K562 (cell line): ENCODE measurements around the gene CREB3L2. TPM values are rescaled to one million over a fixed set of nuclear protein-coding genes. Genes with fewer than 3 reads are reported as not detected.

ENCODE experiments used
- CBX1 ChIP-seq: sonication (generic); IDR thresholded peaks from 2 replicates; pipeline ENCODE4 v1.6.1; 2016; ENCODE audit warnings: antibody characterized with exemption, low read depth, mild to moderate bottlenecking
- CC2D1A ChIP-seq: fragments of 450-650 bp; IDR thresholded peaks from 2 replicates; pipeline ENCODE4 v1.6.1; 2017; ENCODE audit warnings: mild to moderate bottlenecking
- E2F6 ChIP-seq, 2 experiments: IDR thresholded peaks; 2 replicates each; pipeline ENCODE4 v1.6.1; 2011; ENCODE audit warnings: borderline replicate concordance in 1 of 2, control low read depth in 1 of 2, low read depth in 1 of 2, low read length in 1 of 2, mild to moderate bottlenecking in 1 of 2, mixed read lengths in 1 of 2, moderate library complexity in 1 of 2; ENCODE audit not compliant: insufficient read depth in 1 of 2, insufficient read length in 1 of 2, poor library complexity in 1 of 2, severe bottlenecking in 1 of 2; ENCODE audit errors: extremely low read depth in 1 of 2
- ESRRA ChIP-seq: fragments of 450-650 bp; IDR thresholded peaks from 2 replicates; pipeline ENCODE4 v1.6.1; 2014; ENCODE audit warnings: low read depth, mild to moderate bottlenecking, moderate library complexity, borderline replicate concordance
- JUNB ChIP-seq: fragments of 450-650 bp; formaldehyde crosslinking; conservative IDR thresholded peaks from 2 replicates; pipeline ENCODE4 v1.4.0; 2020; ENCODE audit warnings: mild to moderate bottlenecking
- JUND ChIP-seq, 2 experiments: IDR thresholded peaks; 2 replicates in 1 of 2; 3 replicates in 1 of 2; pipeline ENCODE4 v1.6.1; 2011; ENCODE audit warnings: borderline replicate concordance in 2 of 2, low read depth in 2 of 2, low read length in 2 of 2, improper control_type of control experiment in 1 of 2, missing biosample characterization in 1 of 2, missing genetic modification characterization in 1 of 2, missing genetic modification reagents in 1 of 2
- MCM5 ChIP-seq: fragments of 450-650 bp; IDR thresholded peaks from 2 replicates; pipeline ENCODE4 v1.6.1; 2016; ENCODE audit warnings: low read depth
- POLR2G ChIP-seq: fragments of 200-400 bp; formaldehyde crosslinking; IDR thresholded peaks from 2 replicates; pipeline ENCODE4 v1.6.1; 2017; ENCODE audit warnings: low read depth, mild to moderate bottlenecking, antibody characterized with exemption, low read length, moderate library complexity
- SIX5 ChIP-seq, 2 experiments: IDR thresholded peaks; 2 replicates each; pipeline ENCODE4 v1.6.1; 2011; ENCODE audit warnings: low read length in 2 of 2, borderline replicate concordance in 1 of 2, low read depth in 1 of 2, mild to moderate bottlenecking in 1 of 2, moderate library complexity in 1 of 2; ENCODE audit not compliant: insufficient read depth in 1 of 2
- SMARCC2 ChIP-seq: fragments of 450-650 bp; IDR thresholded peaks from 2 replicates; pipeline ENCODE4 v1.6.1; 2017; ENCODE audit warnings: antibody characterized with exemption, moderate library complexity, mild to moderate bottlenecking, low read depth
- SOX6 ChIP-seq: fragments of 450-650 bp; IDR thresholded peaks from 2 replicates; pipeline ENCODE4 v1.6.1; 2014; ENCODE audit warnings: mild to moderate bottlenecking
- TOE1 ChIP-seq, 2 experiments: fragments of 450-650 bp in 1 of 2; sonication (generic) in 1 of 2; formaldehyde crosslinking in 1 of 2; IDR thresholded peaks; 2 replicates each; pipeline versions ENCODE4 v1.7.1 to v1.8.0; 2016 to 2022; ENCODE audit warnings: borderline replicate concordance in 2 of 2, mild to moderate bottlenecking in 2 of 2, antibody characterized with exemption in 1 of 2, inconsistent platforms in 1 of 2, low read depth in 1 of 2, missing genetic modification reagents in 1 of 2, moderate library complexity in 1 of 2
- XRCC5 ChIP-seq: fragments of 200-400 bp; formaldehyde crosslinking; IDR thresholded peaks from 2 replicates; pipeline ENCODE4 v1.6.1; 2017; ENCODE audit warnings: low read depth, mild to moderate bottlenecking, low read length
- YY1 ChIP-seq, 3 experiments: IDR thresholded peaks; 2 replicates each; pipeline ENCODE4 v1.6.1; 2011; ENCODE audit warnings: low read length in 2 of 3, mild to moderate bottlenecking in 2 of 3, moderate library complexity in 2 of 3, borderline replicate concordance in 1 of 3, control low read depth in 1 of 3, low read depth in 1 of 3; ENCODE audit not compliant: insufficient read depth in 3 of 3, insufficient replicate concordance in 2 of 3, control insufficient read depth in 1 of 3, insufficient read length in 1 of 3; ENCODE audit errors: extremely low read depth in 1 of 3
- ZNF134 ChIP-seq: fragments of 250-450 bp; sonication (Bioruptor Pico); conservative IDR thresholded peaks from 2 replicates; pipeline ENCODE4 v1.4.0; 2020
- ZNF253 ChIP-seq: fragments of 250-450 bp; sonication (Bioruptor Pico); conservative IDR thresholded peaks from 2 replicates; pipeline ENCODE4 v1.6.1; 2021; ENCODE audit warnings: mild to moderate bottlenecking
- ZNF830 ChIP-seq: fragments of 250-450 bp; sonication (Bioruptor Pico); IDR thresholded peaks from 2 replicates; pipeline ENCODE4 v1.5.0; 2021; ENCODE audit warnings: mild to moderate bottlenecking
- polyA plus RNA-seq, 8 experiments: library from polyadenylated mRNA; depleted of rRNA in 4 of 8; stranded (reverse) in 5 of 8; unstranded in 3 of 8; fragments of >200 nt; fragmentation: Nextera tagmentation in 2 of 8; fragmentation: Illumina TruSeq in 1 of 8; extraction: Ambion mirVana in 2 of 8; extraction: Trizol in 1 of 8; gene quantifications; 2 replicates each; pipeline versions ENCODE4 v1.2.1 to v1.2.3, GENCODE V29; 2011 to 2014; ENCODE audit warnings: inconsistent platforms in 1 of 8, missing spikeins in 1 of 8
- total RNA-seq, 7 experiments: library from RNA; depleted of rRNA in 6 of 7; stranded (reverse); fragments of >200 nt in 6 of 7; fragmentation: Illumina TruSeq in 2 of 7; extraction: Trizol in 2 of 7; gene quantifications; 2 replicates each; pipeline versions ENCODE4 v1.2.1 to v1.2.3, GENCODE V29; 2011 to 2021; ENCODE audit warnings: low replicate concordance in 1 of 7
- TF ChIP-seq, protein P1 (sequence below): fragments of 450-650 bp; formaldehyde crosslinking; IDR thresholded peaks from 2 replicates; pipeline ENCODE4 v1.4.0; 2020; ENCODE audit warnings: mild to moderate bottlenecking, moderate library complexity
- TF ChIP-seq, protein P2 (sequence below): fragments of 450-650 bp; conservative IDR thresholded peaks from 2 replicates; pipeline ENCODE4 v1.6.1; 2016; ENCODE audit warnings: missing genetic modification characterization, low read depth, mild to moderate bottlenecking, control low read depth, missing compliant biosample characterization

CREB3L2 gene
- total and polyA plus RNA-seq, 9 of the 15 experiments (the other 6 are each of a cell fraction or from before 2014, with no cell fraction given) = 7.1 to 45.6 (median 15.8) TPM

GRCh38 chr7:137898839-137899721 lies 102.8 kb downstream of the CREB3L2 start (continued):
- TF ChIP-seq, protein P1, sequence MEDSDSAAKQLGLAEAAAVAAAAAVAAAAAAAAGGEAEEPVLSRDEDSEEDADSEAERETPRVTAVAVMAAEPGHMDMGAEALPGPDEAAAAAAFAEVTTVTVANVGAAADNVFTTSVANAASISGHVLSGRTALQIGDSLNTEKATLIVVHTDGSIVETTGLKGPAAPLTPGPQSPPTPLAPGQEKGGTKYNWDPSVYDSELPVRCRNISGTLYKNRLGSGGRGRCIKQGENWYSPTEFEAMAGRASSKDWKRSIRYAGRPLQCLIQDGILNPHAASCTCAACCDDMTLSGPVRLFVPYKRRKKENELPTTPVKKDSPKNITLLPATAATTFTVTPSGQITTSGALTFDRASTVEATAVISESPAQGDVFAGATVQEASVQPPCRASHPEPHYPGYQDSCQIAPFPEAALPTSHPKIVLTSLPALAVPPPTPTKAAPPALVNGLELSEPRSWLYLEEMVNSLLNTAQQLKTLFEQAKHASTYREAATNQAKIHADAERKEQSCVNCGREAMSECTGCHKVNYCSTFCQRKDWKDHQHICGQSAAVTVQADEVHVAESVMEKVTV (CRISPR knock-in tag) = peak; percentile 83
- TF ChIP-seq XRCC5 (peak; percentile 87), ZNF830 (peak; percentile 36; the same call in 1 of the 2 replicates), TOE1 (IDR thresholded peaks at IDR 0.05; ENCODE audit: borderline replicate concordance) (peak; percentile 47), TOE1 (CRISPR knock-in tag; IDR thresholded peaks at IDR 0.05; ENCODE audit: borderline replicate concordance, low read depth) (peak; percentile 82; the same call in 1 of the 2 replicates), CC2D1A (peak; percentile 87), JUND (IDR thresholded peaks at IDR 0.05; ENCODE audit: borderline replicate concordance, low read depth, low read length) (0 out of 2 replicates have a peak, but pooled peaks have one; percentile 15), JUND (tag; IDR thresholded peaks at IDR 0.05; ENCODE audit: borderline replicate concordance, low read depth, low read length) (peak; percentile 39; the same call in 1 of the 3 replicates), SIX5 (IDR thresholded peaks at IDR 0.05; ENCODE audit: borderline replicate concordance in 1 of 2, insufficient read depth in 1 of 2, low read depth in 1 of 2, low read length in 2 of 2) (no peak), ZNF253 (no peak), SOX6 (no peak), YY1 (IDR thresholded peaks at IDR 0.05; ENCODE audit: borderline replicate concordance in 1 of 3, control insufficient read depth in 1 of 3, extremely low read depth in 1 of 3, insufficient read depth in 3 of 3, insufficient read length in 1 of 3, insufficient replicate concordance in 2 of 3, low read depth in 1 of 3, low read length in 2 of 3) (peak in 1 of 3 experiments; percentile 17), ZNF134 (CRISPR knock-in tag) (no peak), E2F6 (IDR thresholded peaks at IDR 0.05; ENCODE audit: borderline replicate concordance in 1 of 2, extremely low read depth in 1 of 2, insufficient read depth in 1 of 2, insufficient read length in 1 of 2, low read depth in 1 of 2, low read length in 1 of 2, poor library complexity in 1 of 2, severe bottlenecking in 1 of 2) (no peak), MCM5 (no peak), CBX1 (peak; percentile 40; the same call in 1 of the 2 replicates), SMARCC2 (peak; percentile 53; the same call in 1 of the 2 replicates), JUNB (CRISPR knock-in tag) (no peak), POLR2G (0 out of 2 replicates have a peak, but pooled peaks have one; percentile 34), ESRRA (no peak)
- TF ChIP-seq, protein P2, sequence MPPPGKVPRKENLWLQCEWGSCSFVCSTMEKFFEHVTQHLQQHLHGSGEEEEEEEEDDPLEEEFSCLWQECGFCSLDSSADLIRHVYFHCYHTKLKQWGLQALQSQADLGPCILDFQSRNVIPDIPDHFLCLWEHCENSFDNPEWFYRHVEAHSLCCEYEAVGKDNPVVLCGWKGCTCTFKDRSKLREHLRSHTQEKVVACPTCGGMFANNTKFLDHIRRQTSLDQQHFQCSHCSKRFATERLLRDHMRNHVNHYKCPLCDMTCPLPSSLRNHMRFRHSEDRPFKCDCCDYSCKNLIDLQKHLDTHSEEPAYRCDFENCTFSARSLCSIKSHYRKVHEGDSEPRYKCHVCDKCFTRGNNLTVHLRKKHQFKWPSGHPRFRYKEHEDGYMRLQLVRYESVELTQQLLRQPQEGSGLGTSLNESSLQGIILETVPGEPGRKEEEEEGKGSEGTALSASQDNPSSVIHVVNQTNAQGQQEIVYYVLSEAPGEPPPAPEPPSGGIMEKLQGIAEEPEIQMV (tag) = peak; percentile 69; the same call in 1 of the 2 replicates
